ENCODE data around the gene HAO1. TPM values are rescaled to one million over a fixed set of nuclear protein-coding genes. Genes with fewer than 3 reads are reported as not detected.

HAO1 gene
- total RNA-seq, 1 donor = not detected

- no peak overlapping the region for H3K4me3 ChIP-seq (ENCODE audit: low read depth, low read length)
- TF ChIP-seq CTCF (IDR thresholded peaks at IDR 0.05; ENCODE audit: insufficient read depth, low read length) = no peak
- DNase-seq (ENCODE audit: low read depth) = peak; percentile 10
These were observed 9.9 kb downstream of the HAO1 start for GRCh38 chr20:7930343-7930742.

DNA sequence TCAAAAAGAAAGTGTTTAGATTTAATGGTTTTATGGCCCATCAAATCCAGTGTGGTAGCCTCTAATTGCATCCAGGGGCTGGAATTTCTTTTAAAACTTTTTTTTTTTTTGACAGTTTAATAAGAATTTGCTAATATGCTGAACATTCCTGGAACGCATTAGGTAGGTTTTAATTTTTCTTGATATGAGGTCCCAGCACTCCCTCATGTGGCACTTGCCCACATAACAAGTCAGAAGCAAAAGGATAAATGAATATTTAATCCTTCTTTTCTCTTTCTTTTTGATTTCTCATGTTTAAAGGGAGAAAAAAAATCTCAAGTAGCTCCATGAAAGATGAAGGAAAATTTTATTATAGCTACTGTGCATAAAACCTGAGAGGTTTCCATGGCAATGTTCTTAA is 13.5 kb downstream of the HAO1 start:
- H3K4me3 ChIP-seq (ENCODE audit: low read depth, low read length) = no peak overlapping the region
- peak; percentile 75 for DNase-seq (ENCODE audit: low read depth)
- peak; percentile 75 for TF ChIP-seq CTCF (IDR thresholded peaks at IDR 0.05; ENCODE audit: insufficient read depth, low read length)

DNA sequence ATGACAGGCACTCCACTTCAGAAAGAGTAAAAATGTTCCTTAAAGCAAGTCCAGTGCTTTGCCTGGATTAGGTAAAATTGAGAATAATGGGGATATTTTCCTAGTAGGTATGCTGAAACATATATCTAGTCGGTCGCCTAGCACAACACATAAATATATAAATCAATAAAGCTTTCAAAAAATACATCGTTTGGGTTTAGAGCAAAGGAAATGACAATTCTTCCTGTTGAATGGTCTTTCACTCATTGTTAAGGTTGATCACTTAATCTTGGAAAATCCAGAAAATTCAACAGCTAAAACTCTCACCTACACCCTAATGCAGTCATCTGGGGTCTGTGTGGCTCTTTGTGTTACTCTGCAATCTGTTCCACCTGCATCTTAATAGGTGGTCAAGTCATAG is 13.9 kb downstream of the HAO1 start:
- no peak for DNase-seq (ENCODE audit: low read depth)
- H3K4me3 ChIP-seq (ENCODE audit: low read depth, low read length) = no peak overlapping the region
- no peak for TF ChIP-seq CTCF (IDR thresholded peaks at IDR 0.05; ENCODE audit: insufficient read depth, low read length)

- H3K4me3 ChIP-seq (ENCODE audit: low read depth, low read length) = no peak overlapping the region
- no peak for TF ChIP-seq CTCF (IDR thresholded peaks at IDR 0.05; ENCODE audit: insufficient read depth, low read length)
- DNase-seq (ENCODE audit: low read depth) = peak; percentile 85
These were observed 15.6 kb downstream of the HAO1 start for GRCh38 chr20:7924692-7925091.

DNA sequence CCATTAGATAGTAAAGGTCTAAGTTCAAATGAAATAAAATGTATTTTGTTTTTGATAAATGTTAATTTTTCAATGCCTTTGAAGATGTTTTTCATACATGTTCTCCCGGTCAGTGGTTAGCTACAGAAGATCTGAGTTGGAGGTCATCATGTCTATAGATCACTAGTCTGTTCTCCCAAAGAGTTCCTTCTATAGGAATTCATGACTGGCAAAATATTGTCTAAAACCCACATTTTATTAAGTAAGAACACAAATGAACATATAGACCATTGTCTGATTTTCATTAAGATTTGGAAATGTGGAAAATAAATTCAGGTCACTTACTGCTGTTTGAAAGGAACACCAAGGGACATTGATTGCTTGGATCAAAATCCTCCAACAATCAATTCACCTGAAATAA is 23.6 kb downstream of the HAO1 start:
- no peak for DNase-seq (ENCODE audit: low read depth)
- TF ChIP-seq CTCF (IDR thresholded peaks at IDR 0.05; ENCODE audit: insufficient read depth, low read length) = no peak
- H3K4me3 ChIP-seq (ENCODE audit: low read depth, low read length) = no peak overlapping the region

- no peak for TF ChIP-seq CTCF (IDR thresholded peaks at IDR 0.05; ENCODE audit: insufficient read depth, low read length)
- no peak for DNase-seq (ENCODE audit: low read depth)
- H3K4me3 ChIP-seq (ENCODE audit: low read depth, low read length) = no peak overlapping the region
These were observed 27.7 kb downstream of the HAO1 start for GRCh38 chr20:7912551-7912950.

GRCh38 chr20:7911586-7912330 is 28.5 kb downstream of the HAO1 start:
- no peak for DNase-seq (ENCODE audit: low read depth)
- no peak overlapping the region for H3K4me3 ChIP-seq (ENCODE audit: low read depth, low read length)
- no peak for TF ChIP-seq CTCF (IDR thresholded peaks at IDR 0.05; ENCODE audit: insufficient read depth, low read length)
